WTC11 (cell line): Measurements from ENCODE around the gene SETD7. TPM values are rescaled to one million over a fixed set of nuclear protein-coding genes. Genes with fewer than 3 reads are reported as not detected.
A peak's percentile ranks its signal among the peaks of the same experiment; 100 is the strongest.

Experiments
- ATAC-seq: fragments of 200-7000 bp; cut with Tn5 transposase; 2 replicates; pipeline ENCODE4 v1.10.0; 2021; ENCODE audit warnings: mild to moderate bottlenecking, moderate library complexity
- CTCF ChIA-PET: fragments of 300-600 bp; sonication (Branson Sonifier 250); formaldehyde crosslinking; loops from one replicate; lab custom pipeline; 2021; ENCODE audit warnings: antibody characterized with exemption; lab: Charles Lee
- POLR2A ChIA-PET: fragments of 350-600 bp; sonication (Branson Sonifier 250); formaldehyde crosslinking; loops from one replicate; lab custom pipeline; 2021; ENCODE audit warnings: antibody characterized with exemption; lab: Charles Lee
- DNase-seq: peaks from one replicate; pipeline ENCODE4 v3.0.0; 2021; ENCODE audit warnings: low spot score
- H3K27ac Mint-ChIP-seq: 2 replicates; pipeline ENCODE4 v1.8.0; 2021; ENCODE audit warnings: mixed read lengths
- H3K27me3 Mint-ChIP-seq: 2 replicates; pipeline ENCODE4 v1.8.0; 2021; ENCODE audit warnings: low read depth, mild to moderate bottlenecking, moderate library complexity, mixed read lengths
- H3K36me3 Mint-ChIP-seq: 2 replicates; pipeline ENCODE4 v1.8.0; 2021; ENCODE audit warnings: mixed read lengths
- H3K4me1 Mint-ChIP-seq: 2 replicates; pipeline ENCODE4 v1.8.0; 2022; ENCODE audit warnings: mixed read lengths
- H3K4me3 Mint-ChIP-seq: 2 replicates; pipeline ENCODE4 v1.8.0; 2021; ENCODE audit warnings: mild to moderate bottlenecking, moderate library complexity, mixed read lengths
- H3K9me3 Mint-ChIP-seq: 2 replicates; pipeline ENCODE4 v1.8.0; 2021; ENCODE audit warnings: mixed read lengths
- AR ChIP-seq: fragments of 250-450 bp; sonication (Bioruptor Pico); IDR thresholded peaks from 2 replicates; pipeline ENCODE4 v1.9.0; 2021; ENCODE audit warnings: mild to moderate bottlenecking
- ATF2 ChIP-seq: sonication (generic); formaldehyde crosslinking; IDR thresholded peaks from 2 replicates; pipeline ENCODE4 v1.8.1; 2022; ENCODE audit warnings: low read depth, missing genetic modification reagents, borderline replicate concordance
- CBFB ChIP-seq: sonication (generic); formaldehyde crosslinking; IDR thresholded peaks from 2 replicates; pipeline ENCODE4 v1.8.1; 2022; ENCODE audit warnings: mild to moderate bottlenecking, low read depth, missing genetic modification reagents
- CDX4 ChIP-seq: fragments of 250-450 bp; sonication (Bioruptor Pico); IDR thresholded peaks from 2 replicates; pipeline ENCODE4 v1.9.0; 2021; ENCODE audit warnings: moderate library complexity, mild to moderate bottlenecking, inconsistent platforms, borderline replicate concordance
- CTCF ChIP-seq: fragments of 200-600 bp; IDR thresholded peaks from 2 replicates; pipeline ENCODE4 v1.8.0; 2022; ENCODE audit warnings: antibody characterized with exemption
- ERG ChIP-seq: fragments of 250-450 bp; sonication (Bioruptor Pico); IDR thresholded peaks from 2 replicates; pipeline ENCODE4 v1.8.0; 2021; ENCODE audit warnings: mild to moderate bottlenecking
- GABPB1 ChIP-seq: sonication (generic); formaldehyde crosslinking; IDR thresholded peaks from 2 replicates; pipeline ENCODE4 v1.8.1; 2023; ENCODE audit warnings: mild to moderate bottlenecking, missing genetic modification reagents
- IRF1 ChIP-seq: sonication (generic); formaldehyde crosslinking; IDR thresholded peaks from 2 replicates; pipeline ENCODE4 v1.8.0; 2023; ENCODE audit warnings: missing genetic modification reagents
- MYBL2 ChIP-seq: sonication (generic); formaldehyde crosslinking; IDR thresholded peaks from 2 replicates; pipeline ENCODE4 v1.8.1; 2023; ENCODE audit warnings: mild to moderate bottlenecking, moderate library complexity, missing genetic modification reagents
- NR1H2 ChIP-seq: sonication (generic); formaldehyde crosslinking; IDR thresholded peaks from 2 replicates; pipeline ENCODE4 v1.9.0; 2021; ENCODE audit warnings: mild to moderate bottlenecking, moderate library complexity, missing genetic modification reagents
- PREB ChIP-seq: sonication (generic); formaldehyde crosslinking; IDR thresholded peaks from 2 replicates; pipeline ENCODE4 v1.8.1; 2022; ENCODE audit warnings: mild to moderate bottlenecking, missing genetic modification reagents, moderate library complexity, borderline replicate concordance
- SMAD4 ChIP-seq: sonication (generic); formaldehyde crosslinking; IDR thresholded peaks from 2 replicates; pipeline ENCODE4 v1.8.0; 2022; ENCODE audit warnings: mild to moderate bottlenecking, missing genetic modification reagents
- TCF7 ChIP-seq: sonication (generic); formaldehyde crosslinking; IDR thresholded peaks from 2 replicates; pipeline ENCODE4 v1.8.0; 2022; ENCODE audit warnings: mild to moderate bottlenecking, low read depth, missing genetic modification reagents, moderate library complexity
- TEAD4 ChIP-seq: sonication (generic); formaldehyde crosslinking; IDR thresholded peaks from 2 replicates; pipeline ENCODE4 v1.8.0; 2022; ENCODE audit warnings: mild to moderate bottlenecking, missing genetic modification reagents
- USF1 ChIP-seq: sonication (generic); formaldehyde crosslinking; IDR thresholded peaks from 2 replicates; pipeline ENCODE4 v1.8.0; 2022; ENCODE audit warnings: mild to moderate bottlenecking, missing genetic modification reagents
- ZNF121 ChIP-seq: sonication (generic); formaldehyde crosslinking; IDR thresholded peaks from 2 replicates; pipeline ENCODE4 v1.8.0; 2023; ENCODE audit warnings: missing genetic modification reagents
- ZNF219 ChIP-seq: sonication (generic); formaldehyde crosslinking; IDR thresholded peaks from 2 replicates; pipeline ENCODE4 v1.8.0; 2023; ENCODE audit warnings: missing genetic modification reagents, mild to moderate bottlenecking, borderline replicate concordance
- ZNF232 ChIP-seq: sonication (generic); formaldehyde crosslinking; IDR thresholded peaks from 2 replicates; pipeline ENCODE4 v1.8.0; 2022; ENCODE audit warnings: mild to moderate bottlenecking, missing genetic modification reagents
- ZNF317 ChIP-seq: sonication (generic); formaldehyde crosslinking; IDR thresholded peaks from 2 replicates; pipeline ENCODE4 v1.8.1; 2023; ENCODE audit warnings: low read depth, mild to moderate bottlenecking, moderate library complexity, missing genetic modification reagents, borderline replicate concordance
- ZNF512 ChIP-seq: sonication (generic); formaldehyde crosslinking; IDR thresholded peaks from 2 replicates; pipeline ENCODE4 v1.8.1; 2022; ENCODE audit warnings: missing genetic modification reagents, borderline replicate concordance
- ZSCAN18 ChIP-seq: fragments of 250-450 bp; sonication (Bioruptor Pico); IDR thresholded peaks from 2 replicates; pipeline ENCODE4 v2.1.2; 2022; ENCODE audit warnings: mild to moderate bottlenecking, moderate library complexity
- total RNA-seq: library from RNA; stranded (reverse); gene quantifications from 3 replicates; pipeline ENCODE4 v1.2.3, GENCODE V29; 2021

The SETD7 gene
- total RNA-seq, 1 experiment from 2014 or later, result 5.6 TPM

- TF ChIP-seq ATF2 (CRISPR knock-in tag) (no peak), PREB (CRISPR knock-in tag) (no peak), CBFB (CRISPR knock-in tag) (no peak), ZNF232 (no peak), USF1 (CRISPR knock-in tag) (no peak), ERG (CRISPR knock-in tag) (no peak), SMAD4 (CRISPR knock-in tag) (no peak), TEAD4 (CRISPR knock-in tag) (no peak), ZNF512 (CRISPR knock-in tag) (no peak)
Observed at GRCh38 chr4:139460565-139460964, 95.5 kb downstream of the SETD7 start (continued).

- Mint-ChIP-seq H3K27me3 (no peaks in the 10 kb centered on the region), H3K27ac (peak overlapping the region; percentile 43), H3K4me1 (peaks cover 64% of the 10 kb centered on the region), H3K36me3 (peaks cover 3% of the 10 kb centered on the region; the same call in 1 of the 2 replicates), H3K4me3 (no peak overlapping the region), H3K9me3 (peaks cover 1% of the 10 kb centered on the region; the same call in 1 of the 2 replicates)
- ATAC-seq (no peak), DNase-seq (no peak)
- ChIA-PET POLR2A (no interaction called here), CTCF (interaction anchor here (2.0 kb wide), 1 partner anchor 39 kb away, joined by 11 read pairs; no protein-coding TSS in a partner anchor)
- TF ChIP-seq AR (CRISPR knock-in tag), result no peak
- no peak for TF ChIP-seq MYBL2 (CRISPR knock-in tag)
- TF ChIP-seq GABPB1 (CRISPR knock-in tag), result no peak
- TF ChIP-seq CDX4 (CRISPR knock-in tag), result no peak
- no peak for TF ChIP-seq IRF1 (CRISPR knock-in tag)
- TF ChIP-seq NR1H2, result no peak
- no peak for TF ChIP-seq TCF7 (CRISPR knock-in tag)
- TF ChIP-seq ZNF121 (CRISPR knock-in tag), result no peak
- no peak for TF ChIP-seq ZNF219 (CRISPR knock-in tag)
- no peak for TF ChIP-seq ZNF317 (CRISPR knock-in tag)
- no peak for TF ChIP-seq PREB (CRISPR knock-in tag)
- TF ChIP-seq CTCF, result no peak
- TF ChIP-seq ZSCAN18 (CRISPR knock-in tag), result no peak
Observed at GRCh38 chr4:139458999-139459398, 97.0 kb downstream of the SETD7 start.
